RWPE2 (cell line): ENCODE results near the gene S1PR1.
"Not testable (repeated sequence)": the region's sequence is repeated elsewhere in the genome, so short reads cannot be mapped to it uniquely, and the experiment has no call there.

Experiments used
- ATAC-seq: fragments of 200-7000 bp; cut with Tn5 transposase; 3 replicates; pipeline ENCODE4 v1.9.1; 2021; ENCODE audit warnings: low read depth
- DNase-seq: peaks from one replicate; pipeline ENCODE4 v3.0.0-alpha.2; 2020; ENCODE audit warnings: low spot score
- H3K27ac ChIP-seq: fragments of 450-650 bp; 2 replicates; pipeline ENCODE4 v1.5.1; 2017; ENCODE audit warnings: mild to moderate bottlenecking; ENCODE audit not compliant: poor library complexity, severe bottlenecking
- H3K27me3 ChIP-seq: fragments of 250-450 bp; sonication (Bioruptor Pico); 2 replicates; pipeline ENCODE4 v1.5.1; 2021; ENCODE audit warnings: mild to moderate bottlenecking, moderate library complexity; ENCODE audit not compliant: insufficient read depth, poor library complexity, severe bottlenecking
- H3K36me3 ChIP-seq: fragments of 250-450 bp; sonication (Bioruptor Pico); 2 replicates; pipeline ENCODE4 v1.5.1; 2020; ENCODE audit warnings: low read depth, mild to moderate bottlenecking, moderate library complexity
- H3K4me1 ChIP-seq: fragments of 250-450 bp; sonication (Bioruptor Pico); 2 replicates; pipeline ENCODE4 v1.5.1; 2021; ENCODE audit warnings: mild to moderate bottlenecking, moderate library complexity; ENCODE audit not compliant: insufficient read depth, poor library complexity, severe bottlenecking
- H3K4me3 ChIP-seq: fragments of 250-450 bp; sonication (Bioruptor Pico); 2 replicates; pipeline ENCODE4 v1.5.1; 2021; ENCODE audit warnings: mild to moderate bottlenecking, moderate library complexity; ENCODE audit not compliant: severe bottlenecking
- H3K9me3 ChIP-seq: fragments of 250-450 bp; sonication (Bioruptor Pico); 2 replicates; pipeline ENCODE4 v1.5.1; 2021; ENCODE audit warnings: mild to moderate bottlenecking, moderate library complexity; ENCODE audit not compliant: severe bottlenecking
- CTCF ChIP-seq: fragments of 450-650 bp; IDR thresholded peaks from one replicate; pipeline ENCODE4 v1.5.1; 2017; ENCODE audit warnings: mild to moderate bottlenecking, moderate library complexity; ENCODE audit not compliant: poor library complexity, severe bottlenecking

The S1PR1 gene

GRCh38 chr1:101228424-101229134, 8.2 kb upstream of the S1PR1 start:
- no peak overlapping the region for H3K27ac ChIP-seq
- no peak for TF ChIP-seq CTCF

DNA sequence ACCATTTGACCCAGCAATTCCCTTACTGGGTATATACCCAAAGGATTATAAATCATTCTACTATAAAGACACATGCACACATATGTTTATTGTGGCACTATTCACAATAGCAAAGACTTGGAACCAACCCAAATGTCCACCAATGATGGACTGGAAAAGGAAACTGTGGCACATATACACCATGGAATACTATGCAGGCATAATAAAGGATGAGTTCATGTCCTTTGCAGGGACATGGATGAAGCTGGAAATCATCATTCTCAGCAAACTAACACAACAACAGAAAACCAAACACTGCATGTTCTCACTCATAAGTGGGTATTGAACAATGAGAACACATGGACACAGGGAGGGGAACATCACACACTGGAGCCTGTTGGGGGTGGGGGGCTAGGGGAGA, 4.6 kb upstream of the S1PR1 start:
- ATAC-seq, H3K27ac ChIP-seq, DNase-seq, H3K4me3 ChIP-seq, H3K36me3 ChIP-seq, H3K4me1 ChIP-seq, H3K9me3 ChIP-seq, H3K27me3 ChIP-seq: not testable (repeated sequence)

More at GRCh38 chr1:101228424-101229134, 8.2 kb upstream of the S1PR1 start:
- DNase-seq (no peak), ATAC-seq (no peak)
- Histone ChIP-seq H3K27me3 (no peaks in the 10 kb centered on the region), H3K4me1 (no peaks in the 10 kb centered on the region), H3K9me3 (no peaks in the 10 kb centered on the region), H3K36me3 (no peaks in the 10 kb centered on the region), H3K4me3 (no peak overlapping the region)

DNA sequence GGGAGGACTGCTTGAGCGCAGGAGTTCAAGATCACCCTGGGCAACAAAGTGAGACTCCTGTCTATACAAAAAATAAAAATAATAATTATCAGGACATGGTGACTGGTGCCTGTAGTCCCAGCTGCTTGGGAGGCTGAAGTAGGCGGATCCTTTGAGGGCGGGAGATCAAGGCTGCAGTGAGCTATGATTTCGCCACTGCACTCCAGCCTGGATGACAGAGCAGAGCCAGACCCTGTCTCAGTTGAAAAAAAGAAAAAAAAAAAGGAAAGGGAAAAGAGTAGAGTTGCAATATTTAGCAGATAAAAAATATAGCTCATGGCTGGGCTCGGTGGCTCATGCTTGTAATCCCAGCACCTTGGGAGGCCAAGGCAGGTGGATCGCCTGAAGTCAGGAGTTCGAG, 3.3 kb upstream of the S1PR1 start:
- TF ChIP-seq CTCF, result no peak
- DNase-seq, result no peak
- Histone ChIP-seq H3K4me1 (peaks cover 6% of the 10 kb centered on the region), H3K27ac (no peak overlapping the region), H3K4me3 (no peak overlapping the region), H3K27me3 (no peaks in the 10 kb centered on the region), H3K36me3 (no peaks in the 10 kb centered on the region), H3K9me3 (no peaks in the 10 kb centered on the region)
- ATAC-seq, result no peak

- DNase-seq (no peak), ATAC-seq (peak; percentile 0; the same call in 1 of the 3 replicates)
- H3K4me1 ChIP-seq, result peaks cover 6% of the 10 kb centered on the region
- no peaks in the 10 kb centered on the region for H3K9me3 ChIP-seq
- peak overlapping the region; percentile 79 for H3K27ac ChIP-seq
- H3K4me3 ChIP-seq, result peak overlapping the region; percentile 42
- H3K36me3 ChIP-seq, result peaks cover 3% of the 10 kb centered on the region; the same call in 1 of the 2 replicates
- no peak for TF ChIP-seq CTCF
- no peaks in the 10 kb centered on the region for H3K27me3 ChIP-seq
Observed at GRCh38 chr1:101235216-101235695, 1.6 kb upstream of the S1PR1 start.

GRCh38 chr1:101235696-101236515, 913 bp upstream of the S1PR1 start:
- peak overlapping the region; percentile 42 for H3K4me3 ChIP-seq
- H3K9me3 ChIP-seq, result no peaks in the 10 kb centered on the region
- ATAC-seq, result peak; percentile 37
- TF ChIP-seq CTCF, result peak; percentile 8
- no peaks in the 10 kb centered on the region for H3K27me3 ChIP-seq
- peak; percentile 61 for DNase-seq
- peaks cover 6% of the 10 kb centered on the region for H3K4me1 ChIP-seq
- peaks cover 3% of the 10 kb centered on the region; the same call in 1 of the 2 replicates for H3K36me3 ChIP-seq
- peak overlapping the region; percentile 79 for H3K27ac ChIP-seq
